Measurements from ENCODE around the gene MYH9. TPM values are rescaled to one million over a fixed set of nuclear protein-coding genes. Genes with fewer than 3 reads are reported as not detected.
A peak's percentile ranks its signal among the peaks of the same experiment; 100 is the strongest.

The MYH9 gene
- total RNA-seq, 1 experiment from 2014 or later, result 258 TPM

DNA sequence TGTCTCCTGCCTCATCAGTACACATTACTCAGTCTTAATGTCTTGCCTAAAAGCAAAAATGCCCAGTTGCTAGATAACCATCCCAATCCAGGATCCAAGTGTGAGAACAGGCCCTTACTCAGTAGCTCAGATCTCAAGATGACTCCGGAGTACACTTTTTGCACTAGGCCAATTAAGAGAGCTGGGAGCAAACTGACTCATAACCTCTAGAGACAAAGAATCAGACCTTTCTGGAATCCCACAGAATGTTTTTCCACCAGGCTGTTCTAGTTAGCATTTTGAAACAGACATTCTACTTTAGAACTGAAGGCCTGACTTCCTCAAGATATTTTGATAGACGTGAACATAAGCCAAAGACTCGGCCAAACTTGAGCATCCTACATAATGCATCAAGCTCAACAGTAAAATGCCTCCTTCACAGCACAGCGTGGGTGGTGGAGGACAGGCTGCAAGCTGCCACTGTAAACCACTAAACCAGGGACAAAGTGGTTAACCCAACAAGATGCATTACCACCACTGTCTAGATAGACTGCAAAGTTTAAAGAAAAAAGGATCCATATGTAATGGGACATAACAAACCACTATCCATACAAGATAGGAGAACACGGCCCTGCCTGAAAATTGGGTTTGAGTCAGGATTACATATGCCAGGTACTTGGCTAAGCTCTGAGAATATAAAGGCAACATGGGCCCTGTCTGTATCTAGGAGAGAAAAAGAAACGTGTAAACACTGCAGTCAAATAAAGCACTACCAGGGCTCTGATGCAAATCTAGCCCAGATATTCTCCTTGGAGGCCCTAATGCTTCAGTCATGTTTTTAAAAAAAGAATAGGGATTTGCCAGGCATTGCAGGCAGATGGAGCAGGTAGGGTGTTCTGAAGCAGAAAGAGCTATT, 48.3 kb downstream of the MYH9 start:
- peaks cover 33 to 47% of the 10 kb centered on the region in 2 experiments; a peak in 3 of 4 replicates for H3K36me3 ChIP-seq (ENCODE audit: control insufficient read depth in 1 of 2, insufficient read depth in 2 of 2, low read length in 2 of 2)
- H2AFZ ChIP-seq (ENCODE audit: low read depth, low read length, poor library complexity, severe bottlenecking), result no peak overlapping the region
- ChIA-PET POLR2A (no interaction called here), CTCF (no interaction called here), RAD21 (ENCODE audit: low non-redundant PET in 1 of 2, low total read pairs in 2 of 2, uncharacterized antibody in 2 of 2, unreplicated experiment in 2 of 2) (no interaction called here)
- H3K27me3 ChIP-seq (ENCODE audit: insufficient read depth, low read length), result no peaks in the 10 kb centered on the region
- no peak overlapping the region for H3K9ac ChIP-seq (ENCODE audit: low read length)
- intact Hi-C loops (cut with micrococcal nuclease), result no loop called here
- H3K9me3 ChIP-seq (ENCODE audit: control insufficient read depth in 1 of 2, insufficient read depth in 1 of 2, low read depth in 1 of 2, low read length in 2 of 2), result no peaks in the 10 kb centered on the region
- no peaks in the 10 kb centered on the region for H4K20me1 ChIP-seq (ENCODE audit: insufficient read depth)
- H3K4me2 ChIP-seq (ENCODE audit: low read length), result no peak overlapping the region
- H3K4me1 ChIP-seq (ENCODE audit: control insufficient read depth in 1 of 2, insufficient read depth in 2 of 2, low read length in 2 of 2), result peaks cover 0 to 27% of the 10 kb centered on the region in 2 experiments; a peak in 2 of 4 replicates
- H3K9me2 ChIP-seq (ENCODE audit: insufficient read depth), result no peaks in the 10 kb centered on the region
- no peak for ATAC-seq
- DNase-seq (ENCODE audit: low read depth, low spot score), result no peak
- H3K27ac ChIP-seq (ENCODE audit: low read depth, low read length), result no peak overlapping the region
- H3K79me2 ChIP-seq (ENCODE audit: insufficient read depth, low read length), result peaks cover 97% of the 10 kb centered on the region
- no peak overlapping the region for H3K4me3 ChIP-seq (replicated peaks in 1 of 2; ENCODE audit: low read depth in 1 of 2, low read length in 2 of 2)
- TSS peak; percentile 29 for BruUV-seq (replicated peaks)
- TF ChIP-seq, protein P1, sequence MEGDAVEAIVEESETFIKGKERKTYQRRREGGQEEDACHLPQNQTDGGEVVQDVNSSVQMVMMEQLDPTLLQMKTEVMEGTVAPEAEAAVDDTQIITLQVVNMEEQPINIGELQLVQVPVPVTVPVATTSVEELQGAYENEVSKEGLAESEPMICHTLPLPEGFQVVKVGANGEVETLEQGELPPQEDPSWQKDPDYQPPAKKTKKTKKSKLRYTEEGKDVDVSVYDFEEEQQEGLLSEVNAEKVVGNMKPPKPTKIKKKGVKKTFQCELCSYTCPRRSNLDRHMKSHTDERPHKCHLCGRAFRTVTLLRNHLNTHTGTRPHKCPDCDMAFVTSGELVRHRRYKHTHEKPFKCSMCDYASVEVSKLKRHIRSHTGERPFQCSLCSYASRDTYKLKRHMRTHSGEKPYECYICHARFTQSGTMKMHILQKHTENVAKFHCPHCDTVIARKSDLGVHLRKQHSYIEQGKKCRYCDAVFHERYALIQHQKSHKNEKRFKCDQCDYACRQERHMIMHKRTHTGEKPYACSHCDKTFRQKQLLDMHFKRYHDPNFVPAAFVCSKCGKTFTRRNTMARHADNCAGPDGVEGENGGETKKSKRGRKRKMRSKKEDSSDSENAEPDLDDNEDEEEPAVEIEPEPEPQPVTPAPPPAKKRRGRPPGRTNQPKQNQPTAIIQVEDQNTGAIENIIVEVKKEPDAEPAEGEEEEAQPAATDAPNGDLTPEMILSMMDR (IDR thresholded peaks at IDR 0.05 in 2 of 3, conservative IDR thresholded peaks at IDR 0.05 in 1 of 3; ENCODE audit: borderline replicate concordance in 1 of 3, insufficient read depth in 1 of 3, low read depth in 2 of 3, low read length in 2 of 3), result no peak
- TF ChIP-seq SIN3A (IDR thresholded peaks at IDR 0.05; ENCODE audit: low read depth) (no peak), EGR1 (IDR thresholded peaks at IDR 0.05; ENCODE audit: low read depth) (no peak), ZFX (IDR thresholded peaks at IDR 0.05) (no peak), POLR2AphosphoS5 (IDR thresholded peaks at IDR 0.05; ENCODE audit: low read depth, low read length) (no peak), POLR2A (IDR thresholded peaks at IDR 0.05; ENCODE audit: borderline replicate concordance, extremely low read depth, insufficient read depth, insufficient read length) (no peak), CEBPB (IDR thresholded peaks at IDR 0.05; ENCODE audit: low read depth) (no peak), FOSL1 (IDR thresholded peaks at IDR 0.05; ENCODE audit: low read depth) (no peak), YY1 (IDR thresholded peaks at IDR 0.05; ENCODE audit: extremely low read depth, insufficient replicate concordance, low read depth, low read length) (no peak), EZH2phosphoT487 (IDR thresholded peaks at IDR 0.05; ENCODE audit: borderline replicate concordance) (no peak), EZH2 (IDR thresholded peaks at IDR 0.05) (no peak), TCF7L2 (IDR thresholded peaks at IDR 0.05; ENCODE audit: borderline replicate concordance, extremely low read depth, insufficient read depth, insufficient read length) (no peak), RAD21 (IDR thresholded peaks at IDR 0.05; ENCODE audit: low read depth) (no peak), JUND (IDR thresholded peaks at IDR 0.05) (no peak), SRF (IDR thresholded peaks at IDR 0.05; ENCODE audit: low read depth) (no peak), ELF1 (IDR thresholded peaks at IDR 0.05; ENCODE audit: borderline replicate concordance, low read depth) (no peak)
- TF ChIP-seq, protein P2, sequence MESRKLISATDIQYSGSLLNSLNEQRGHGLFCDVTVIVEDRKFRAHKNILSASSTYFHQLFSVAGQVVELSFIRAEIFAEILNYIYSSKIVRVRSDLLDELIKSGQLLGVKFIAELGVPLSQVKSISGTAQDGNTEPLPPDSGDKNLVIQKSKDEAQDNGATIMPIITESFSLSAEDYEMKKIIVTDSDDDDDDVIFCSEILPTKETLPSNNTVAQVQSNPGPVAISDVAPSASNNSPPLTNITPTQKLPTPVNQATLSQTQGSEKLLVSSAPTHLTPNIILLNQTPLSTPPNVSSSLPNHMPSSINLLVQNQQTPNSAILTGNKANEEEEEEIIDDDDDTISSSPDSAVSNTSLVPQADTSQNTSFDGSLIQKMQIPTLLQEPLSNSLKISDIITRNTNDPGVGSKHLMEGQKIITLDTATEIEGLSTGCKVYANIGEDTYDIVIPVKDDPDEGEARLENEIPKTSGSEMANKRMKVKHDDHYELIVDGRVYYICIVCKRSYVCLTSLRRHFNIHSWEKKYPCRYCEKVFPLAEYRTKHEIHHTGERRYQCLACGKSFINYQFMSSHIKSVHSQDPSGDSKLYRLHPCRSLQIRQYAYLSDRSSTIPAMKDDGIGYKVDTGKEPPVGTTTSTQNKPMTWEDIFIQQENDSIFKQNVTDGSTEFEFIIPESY (IDR thresholded peaks at IDR 0.05; ENCODE audit: extremely low read depth, insufficient replicate concordance, low read length), result no peak
- TF ChIP-seq, protein P3, sequence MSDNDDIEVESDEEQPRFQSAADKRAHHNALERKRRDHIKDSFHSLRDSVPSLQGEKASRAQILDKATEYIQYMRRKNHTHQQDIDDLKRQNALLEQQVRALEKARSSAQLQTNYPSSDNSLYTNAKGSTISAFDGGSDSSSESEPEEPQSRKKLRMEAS (IDR thresholded peaks at IDR 0.05), result no peak
- TF ChIP-seq, protein P4, sequence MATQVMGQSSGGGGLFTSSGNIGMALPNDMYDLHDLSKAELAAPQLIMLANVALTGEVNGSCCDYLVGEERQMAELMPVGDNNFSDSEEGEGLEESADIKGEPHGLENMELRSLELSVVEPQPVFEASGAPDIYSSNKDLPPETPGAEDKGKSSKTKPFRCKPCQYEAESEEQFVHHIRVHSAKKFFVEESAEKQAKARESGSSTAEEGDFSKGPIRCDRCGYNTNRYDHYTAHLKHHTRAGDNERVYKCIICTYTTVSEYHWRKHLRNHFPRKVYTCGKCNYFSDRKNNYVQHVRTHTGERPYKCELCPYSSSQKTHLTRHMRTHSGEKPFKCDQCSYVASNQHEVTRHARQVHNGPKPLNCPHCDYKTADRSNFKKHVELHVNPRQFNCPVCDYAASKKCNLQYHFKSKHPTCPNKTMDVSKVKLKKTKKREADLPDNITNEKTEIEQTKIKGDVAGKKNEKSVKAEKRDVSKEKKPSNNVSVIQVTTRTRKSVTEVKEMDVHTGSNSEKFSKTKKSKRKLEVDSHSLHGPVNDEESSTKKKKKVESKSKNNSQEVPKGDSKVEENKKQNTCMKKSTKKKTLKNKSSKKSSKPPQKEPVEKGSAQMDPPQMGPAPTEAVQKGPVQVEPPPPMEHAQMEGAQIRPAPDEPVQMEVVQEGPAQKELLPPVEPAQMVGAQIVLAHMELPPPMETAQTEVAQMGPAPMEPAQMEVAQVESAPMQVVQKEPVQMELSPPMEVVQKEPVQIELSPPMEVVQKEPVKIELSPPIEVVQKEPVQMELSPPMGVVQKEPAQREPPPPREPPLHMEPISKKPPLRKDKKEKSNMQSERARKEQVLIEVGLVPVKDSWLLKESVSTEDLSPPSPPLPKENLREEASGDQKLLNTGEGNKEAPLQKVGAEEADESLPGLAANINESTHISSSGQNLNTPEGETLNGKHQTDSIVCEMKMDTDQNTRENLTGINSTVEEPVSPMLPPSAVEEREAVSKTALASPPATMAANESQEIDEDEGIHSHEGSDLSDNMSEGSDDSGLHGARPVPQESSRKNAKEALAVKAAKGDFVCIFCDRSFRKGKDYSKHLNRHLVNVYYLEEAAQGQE (IDR thresholded peaks at IDR 0.05; ENCODE audit: low read depth), result no peak

Measured in HCT116 (cell line).